ENCODE results near the gene DLGAP4.

GRCh38 chr20:36569847-36570429, 263.8 kb downstream of the DLGAP4 start:
- no peak for TF ChIP-seq ASH2L (IDR thresholded peaks at IDR 0.05; ENCODE audit: borderline replicate concordance, low read depth)
- TF ChIP-seq, protein P1, sequence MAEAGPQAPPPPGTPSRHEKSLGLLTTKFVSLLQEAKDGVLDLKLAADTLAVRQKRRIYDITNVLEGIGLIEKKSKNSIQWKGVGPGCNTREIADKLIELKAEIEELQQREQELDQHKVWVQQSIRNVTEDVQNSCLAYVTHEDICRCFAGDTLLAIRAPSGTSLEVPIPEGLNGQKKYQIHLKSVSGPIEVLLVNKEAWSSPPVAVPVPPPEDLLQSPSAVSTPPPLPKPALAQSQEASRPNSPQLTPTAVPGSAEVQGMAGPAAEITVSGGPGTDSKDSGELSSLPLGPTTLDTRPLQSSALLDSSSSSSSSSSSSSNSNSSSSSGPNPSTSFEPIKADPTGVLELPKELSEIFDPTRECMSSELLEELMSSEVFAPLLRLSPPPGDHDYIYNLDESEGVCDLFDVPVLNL (IDR thresholded peaks at IDR 0.05; ENCODE audit: low read depth, low read length): no peak
- no peak for TF ChIP-seq SIN3A (IDR thresholded peaks at IDR 0.05; ENCODE audit: low read depth, low read length)
- TF ChIP-seq EZH2 (IDR thresholded peaks at IDR 0.05; ENCODE audit: borderline replicate concordance, control insufficient read depth, low read depth, low read length): no peak

All from GM12878 (cell line).